Lower leg skin (tissue), 3 donors: ENCODE results near the gene GATAD1.
"Not testable (repeated sequence)": the region's sequence is repeated elsewhere in the genome, so short reads cannot be mapped to it uniquely, and the experiment has no call there.

Experiments
- CTCF ChIP-seq, 3 donors: fragments of 450-650 bp; IDR thresholded peaks; one replicate each; pipeline ENCODE4 v1.5.1; 2016; ENCODE audit warnings: antibody characterized with exemption in 3 of 3, mild to moderate bottlenecking in 3 of 3, moderate library complexity in 2 of 3
- POLR2A ChIP-seq, 2 donors: fragments of 450-650 bp; IDR thresholded peaks; one replicate each; pipeline ENCODE4 v1.6.1; 2016 to 2017; ENCODE audit warnings: antibody characterized with exemption in 2 of 2, mild to moderate bottlenecking in 1 of 2, moderate library complexity in 1 of 2

GRCh38 chr7:92442720-92443119 lies 4.6 kb upstream of the GATAD1 start:
- not testable (repeated sequence) for TF ChIP-seq POLR2A, CTCF (IDR thresholded peaks at IDR 0.05)
